Muscle layer of duodenum (tissue), 2 donors: ENCODE data around the gene AGAP5.

Experiments used
- H3K27ac ChIP-seq: one replicate; pipeline ENCODE4 v1.7.0; 2013; ENCODE audit warnings: mild to moderate bottlenecking, low read length
- H3K27me3 ChIP-seq: one replicate; pipeline ENCODE4 v1.7.0; 2013; ENCODE audit warnings: low read depth, mild to moderate bottlenecking, control low read depth, low read length
- H3K36me3 ChIP-seq, 2 donors: one replicate each; pipeline ENCODE4 v1.7.0; 2013; ENCODE audit warnings: low read length in 2 of 2, control low read depth in 1 of 2, mild to moderate bottlenecking in 1 of 2; ENCODE audit not compliant: insufficient read depth in 2 of 2, control insufficient read depth in 1 of 2
- H3K4me1 ChIP-seq, 2 donors: one replicate each; pipeline ENCODE4 v1.7.0; 2013; ENCODE audit warnings: low read length in 2 of 2, mild to moderate bottlenecking in 2 of 2, control low read depth in 1 of 2, moderate library complexity in 1 of 2; ENCODE audit not compliant: insufficient read depth in 2 of 2, control insufficient read depth in 1 of 2
- H3K4me3 ChIP-seq, 2 donors: one replicate each; pipeline ENCODE4 v1.7.0; 2013; ENCODE audit warnings: low read length in 2 of 2, low read depth in 1 of 2, mild to moderate bottlenecking in 1 of 2
- H3K9me3 ChIP-seq, 2 donors: one replicate each; pipeline ENCODE4 v1.7.0; 2013; ENCODE audit warnings: low read length in 2 of 2, control low read depth in 1 of 2, mild to moderate bottlenecking in 1 of 2; ENCODE audit not compliant: control insufficient read depth in 1 of 2
- donor health status: healthy.

The AGAP5 gene

GRCh38 chr10:73649876-73650536 is 47.9 kb downstream of the AGAP5 start:
- Histone ChIP-seq H3K36me3 (no peaks in the 10 kb centered on the region), H3K9me3 (no peaks in the 10 kb centered on the region), H3K27ac (peak overlapping the region; percentile 32), H3K4me1 (peaks cover 0 to 24% of the 10 kb centered on the region in 2 donors), H3K27me3 (no peaks in the 10 kb centered on the region), H3K4me3 (no peak overlapping the region)

GRCh38 chr10:73648975-73649829 is 48.7 kb downstream of the AGAP5 start:
- Histone ChIP-seq H3K36me3 (no peaks in the 10 kb centered on the region), H3K4me1 (peaks cover 0 to 24% of the 10 kb centered on the region in 2 donors), H3K27me3 (no peaks in the 10 kb centered on the region), H3K9me3 (no peaks in the 10 kb centered on the region), H3K4me3 (peak overlapping the region in 1 of 2 donors; percentile 93), H3K27ac (no peak overlapping the region)

GRCh38 chr10:73647875-73648651 is 49.8 kb downstream of the AGAP5 start:
- Histone ChIP-seq H3K36me3 (no peaks in the 10 kb centered on the region), H3K9me3 (no peaks in the 10 kb centered on the region), H3K27me3 (no peaks in the 10 kb centered on the region), H3K4me1 (peaks cover 0 to 17% of the 10 kb centered on the region in 2 donors), H3K4me3 (peak overlapping the region; percentile 68 to 93), H3K27ac (no peak overlapping the region)

DNA sequence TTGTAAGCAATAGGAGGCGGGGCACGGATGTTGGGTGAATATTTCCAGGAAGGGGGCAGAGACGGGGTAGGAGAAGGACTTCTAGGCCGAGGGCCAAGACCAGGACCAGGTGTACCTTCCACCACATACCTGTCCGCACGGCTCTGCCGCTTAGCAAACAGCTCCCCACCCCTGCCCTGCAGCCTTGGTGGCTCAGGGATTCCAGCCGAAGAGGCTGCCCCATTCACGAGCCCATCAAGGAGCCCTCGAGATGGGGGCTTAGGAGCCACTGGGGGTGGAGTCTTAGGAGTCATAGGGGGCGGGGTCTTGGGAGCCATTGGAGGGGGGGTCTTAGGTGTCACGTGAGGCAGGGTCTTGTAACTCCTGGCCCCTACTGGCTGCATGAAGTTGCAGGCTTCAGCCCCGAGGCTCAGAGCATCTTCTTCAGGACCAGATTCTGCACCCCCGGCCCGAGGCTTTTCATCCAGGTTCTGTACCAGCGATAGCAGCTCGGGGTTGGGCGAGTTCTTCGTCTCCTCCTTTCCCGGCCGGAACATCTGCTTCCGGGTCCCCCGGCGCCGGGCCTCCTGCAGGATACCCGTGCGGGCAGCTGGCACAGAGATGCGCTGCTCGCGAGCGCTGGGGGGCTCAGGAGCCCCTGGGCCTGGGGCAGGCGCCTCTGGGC is 50.6 kb downstream of the AGAP5 start:
- Histone ChIP-seq H3K27ac (no peak overlapping the region), H3K4me1 (peaks cover 0 to 17% of the 10 kb centered on the region in 2 donors), H3K36me3 (no peaks in the 10 kb centered on the region), H3K4me3 (peak overlapping the region; percentile 68 to 93), H3K27me3 (no peaks in the 10 kb centered on the region), H3K9me3 (no peaks in the 10 kb centered on the region)

- no peak overlapping the region for H3K4me3 ChIP-seq
- no peaks in the 10 kb centered on the region for H3K27me3 ChIP-seq
- peaks cover 0 to 17% of the 10 kb centered on the region in 2 donors for H3K4me1 ChIP-seq
- no peak overlapping the region for H3K27ac ChIP-seq
- H3K36me3 ChIP-seq = no peaks in the 10 kb centered on the region
- no peaks in the 10 kb centered on the region for H3K9me3 ChIP-seq
Measured at GRCh38 chr10:73646598-73647041, 51.3 kb downstream of the AGAP5 start.

DNA sequence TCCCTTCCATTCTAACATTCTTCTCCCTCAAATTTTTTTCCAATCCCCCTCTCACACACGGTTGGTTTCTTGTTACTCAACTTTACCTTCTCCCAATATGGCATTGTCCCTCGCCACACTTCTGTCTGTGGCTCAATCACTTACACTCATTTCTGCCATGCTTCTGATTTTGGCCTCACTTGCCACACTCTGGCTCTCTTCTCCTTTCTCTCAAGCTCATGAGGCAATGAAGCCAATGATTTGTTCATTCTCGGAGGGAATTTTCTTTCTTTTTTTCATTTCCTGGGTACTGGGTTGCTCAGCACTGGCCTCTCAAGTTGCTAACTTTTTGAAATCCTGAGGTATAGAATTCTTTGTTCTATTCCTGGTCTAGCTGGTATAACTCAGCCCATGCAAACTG is 52.7 kb downstream of the AGAP5 start:
- Histone ChIP-seq H3K4me3 (no peak overlapping the region), H3K4me1 (peaks cover 0 to 17% of the 10 kb centered on the region in 2 donors), H3K27ac (no peak overlapping the region), H3K27me3 (no peaks in the 10 kb centered on the region), H3K9me3 (no peaks in the 10 kb centered on the region), H3K36me3 (no peaks in the 10 kb centered on the region)

GRCh38 chr10:73644767-73645166 is 53.1 kb downstream of the AGAP5 start:
- Histone ChIP-seq H3K27ac (no peak overlapping the region), H3K27me3 (no peaks in the 10 kb centered on the region), H3K9me3 (no peaks in the 10 kb centered on the region), H3K4me3 (no peak overlapping the region), H3K36me3 (no peaks in the 10 kb centered on the region), H3K4me1 (peaks cover 0 to 17% of the 10 kb centered on the region in 2 donors)

DNA sequence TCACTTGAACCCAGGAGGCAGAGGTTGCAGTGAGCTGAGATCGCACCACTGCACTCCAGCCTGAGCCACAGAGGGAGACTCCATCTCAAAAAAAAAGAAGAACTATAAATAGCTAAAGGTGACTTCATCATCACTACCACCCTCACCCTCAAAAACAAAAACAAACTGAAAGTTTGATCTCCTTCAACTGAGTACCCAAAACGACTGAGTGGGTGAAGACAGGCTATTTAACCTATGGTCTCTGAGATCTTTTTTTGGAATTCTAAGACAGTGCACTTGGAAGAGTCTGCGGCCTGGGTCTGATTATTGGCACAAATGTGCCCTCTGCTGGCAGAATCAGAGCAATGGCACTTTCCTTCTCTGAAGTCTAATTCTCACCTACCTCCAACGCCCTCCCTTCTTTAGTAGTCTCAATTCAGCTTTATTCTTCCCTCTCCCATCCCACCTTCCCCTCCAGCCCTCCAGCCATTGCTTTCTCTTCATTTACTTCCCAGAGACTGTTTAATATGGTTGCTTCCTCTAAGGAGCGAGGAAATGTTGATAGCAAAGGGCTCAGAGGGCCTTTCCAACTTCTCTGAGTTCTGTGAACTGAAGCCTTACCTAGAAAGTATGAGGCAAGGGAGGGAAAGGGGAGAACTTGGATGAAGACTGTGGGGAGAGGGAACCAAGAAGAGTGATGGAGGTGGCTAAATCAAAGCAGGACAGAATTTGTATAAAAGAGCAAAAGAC is 53.7 kb downstream of the AGAP5 start:
- no peaks in the 10 kb centered on the region for H3K27me3 ChIP-seq
- no peak overlapping the region for H3K27ac ChIP-seq
- no peak overlapping the region for H3K4me3 ChIP-seq
- no peaks in the 10 kb centered on the region for H3K36me3 ChIP-seq
- H3K4me1 ChIP-seq = peaks cover 0 to 17% of the 10 kb centered on the region in 2 donors
- H3K9me3 ChIP-seq = no peaks in the 10 kb centered on the region

GRCh38 chr10:73643362-73643761 is 54.5 kb downstream of the AGAP5 start:
- Histone ChIP-seq H3K4me1 (peaks cover 0 to 9% of the 10 kb centered on the region in 2 donors), H3K27ac (no peak overlapping the region)

GRCh38 chr10:73641328-73642060 is 56.4 kb downstream of the AGAP5 start, which contains the start of gene MYOZ1:
Gene MYOZ1, minus strand, starts transcription at chr10:73641474. Its CDS starts 1,457 bp downstream, at chr10:73640017.
- Histone ChIP-seq H3K4me1 (no peaks in the 10 kb centered on the region), H3K36me3 (no peaks in the 10 kb centered on the region), H3K9me3 (no peaks in the 10 kb centered on the region), H3K27ac (no peak within 1 kb of the TSS), H3K4me3 (no peak within 1 kb of the TSS), H3K27me3 (no peaks in the 10 kb centered on the region)

More at GRCh38 chr10:73643362-73643761, 54.5 kb downstream of the AGAP5 start:
- H3K36me3 ChIP-seq = no peaks in the 10 kb centered on the region
- no peaks in the 10 kb centered on the region for H3K9me3 ChIP-seq
- H3K27me3 ChIP-seq = no peaks in the 10 kb centered on the region
- H3K4me3 ChIP-seq = no peak overlapping the region
